ENCODE results near the gene PYM1. TPM values are rescaled to one million over a fixed set of nuclear protein-coding genes. Genes with fewer than 3 reads are reported as not detected.

PYM1 gene
- total RNA-seq, 1 experiment from 2014 or later, result 24.8 TPM

GRCh38 chr12:55891310-55891709, 36.4 kb downstream of the PYM1 start:
- H3K9me2 ChIP-seq (ENCODE audit: insufficient read depth), result no peaks in the 10 kb centered on the region
- RAD21 ChIA-PET (ENCODE audit: low non-redundant PET in 1 of 2, low total read pairs in 2 of 2, uncharacterized antibody in 2 of 2, unreplicated experiment in 2 of 2), result no interaction called here
- ATAC-seq (no peak), DNase-seq (ENCODE audit: low read depth, low spot score) (no peak)
- no peak overlapping the region for H3K9ac ChIP-seq (ENCODE audit: low read length)
- TF ChIP-seq EZH2phosphoT487 (IDR thresholded peaks at IDR 0.05; ENCODE audit: borderline replicate concordance) (no peak), FOSL1 (IDR thresholded peaks at IDR 0.05; ENCODE audit: low read depth) (no peak), ELF1 (IDR thresholded peaks at IDR 0.05; ENCODE audit: borderline replicate concordance, low read depth) (no peak), CTCF (IDR thresholded peaks at IDR 0.05 in 2 of 3, conservative IDR thresholded peaks at IDR 0.05 in 1 of 3; ENCODE audit: borderline replicate concordance in 1 of 3, insufficient read depth in 1 of 3, low read depth in 2 of 3, low read length in 2 of 3) (no peak), ZNF274 (IDR thresholded peaks at IDR 0.05; ENCODE audit: low read depth, low read length) (no peak), CEBPB (IDR thresholded peaks at IDR 0.05; ENCODE audit: low read depth) (no peak)
- TF ChIP-seq, protein P1, sequence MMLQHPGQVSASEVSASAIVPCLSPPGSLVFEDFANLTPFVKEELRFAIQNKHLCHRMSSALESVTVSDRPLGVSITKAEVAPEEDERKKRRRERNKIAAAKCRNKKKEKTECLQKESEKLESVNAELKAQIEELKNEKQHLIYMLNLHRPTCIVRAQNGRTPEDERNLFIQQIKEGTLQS (IDR thresholded peaks at IDR 0.05), result no peak
- BruUV-seq (replicated peaks), result no TSS peak
- H3K36me3 ChIP-seq (ENCODE audit: control insufficient read depth in 1 of 2, insufficient read depth in 2 of 2, low read length in 2 of 2), result no peaks in the 10 kb centered on the region
- CTCF ChIA-PET, result no interaction called here
- H2AFZ ChIP-seq (ENCODE audit: low read depth, low read length, poor library complexity, severe bottlenecking), result no peak overlapping the region
- no peaks in the 10 kb centered on the region for H3K27me3 ChIP-seq (ENCODE audit: insufficient read depth, low read length)
- no peak overlapping the region for H3K4me3 ChIP-seq (replicated peaks in 1 of 2; ENCODE audit: low read depth in 1 of 2, low read length in 2 of 2)
- H3K4me1 ChIP-seq (ENCODE audit: control insufficient read depth in 1 of 2, insufficient read depth in 2 of 2, low read length in 2 of 2), result no peaks in the 10 kb centered on the region
- no peak overlapping the region for H3K4me2 ChIP-seq (ENCODE audit: low read length)
- no peaks in the 10 kb centered on the region for H4K20me1 ChIP-seq (ENCODE audit: insufficient read depth)
- POLR2A ChIA-PET, result interaction anchor here (1.4 kb wide), 1 partner anchor 14 kb away, joined by 3 read pairs; no protein-coding TSS in a partner anchor
- no peaks in the 10 kb centered on the region for H3K9me3 ChIP-seq (ENCODE audit: control insufficient read depth in 1 of 2, insufficient read depth in 1 of 2, low read depth in 1 of 2, low read length in 2 of 2)
- intact Hi-C loops (cut with micrococcal nuclease), result no loop called here
- H3K79me2 ChIP-seq (ENCODE audit: insufficient read depth, low read length), result no peaks in the 10 kb centered on the region
- H3K27ac ChIP-seq (ENCODE audit: low read depth, low read length), result no peak overlapping the region

DNA sequence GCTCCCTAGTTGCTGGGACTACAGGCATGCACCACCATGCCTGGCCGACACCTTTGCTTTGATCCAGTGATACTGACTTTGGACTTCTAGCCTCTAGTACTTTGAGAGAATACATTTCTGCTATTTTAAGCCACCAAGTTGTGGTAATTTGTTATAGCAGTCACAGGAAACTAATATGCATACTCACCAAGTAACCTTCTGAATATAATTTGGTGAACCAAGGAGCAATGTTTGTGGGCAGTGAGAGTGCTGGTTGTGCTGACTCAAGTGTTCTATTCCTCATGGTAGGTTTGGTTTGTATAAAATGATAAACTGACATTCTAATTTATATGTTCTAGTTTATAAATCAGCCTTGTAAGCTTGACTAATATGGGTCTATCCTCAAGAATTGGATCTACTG, 42.6 kb downstream of the PYM1 start:
- Histone ChIP-seq H3K4me3 (replicated peaks in 1 of 2; ENCODE audit: low read depth in 1 of 2, low read length in 2 of 2) (no peak overlapping the region), H4K20me1 (ENCODE audit: insufficient read depth) (no peaks in the 10 kb centered on the region), H3K27ac (ENCODE audit: low read depth, low read length) (no peak overlapping the region), H2AFZ (ENCODE audit: low read depth, low read length, poor library complexity, severe bottlenecking) (no peak overlapping the region), H3K4me2 (ENCODE audit: low read length) (no peak overlapping the region), H3K4me1 (ENCODE audit: control insufficient read depth in 1 of 2, insufficient read depth in 2 of 2, low read length in 2 of 2) (peaks cover 0 to 11% of the 10 kb centered on the region in 2 experiments; a peak in 3 of 4 replicates), H3K79me2 (ENCODE audit: insufficient read depth, low read length) (no peaks in the 10 kb centered on the region), H3K9ac (ENCODE audit: low read length) (no peak overlapping the region), H3K9me2 (ENCODE audit: insufficient read depth) (no peaks in the 10 kb centered on the region), H3K9me3 (ENCODE audit: control insufficient read depth in 1 of 2, insufficient read depth in 1 of 2, low read depth in 1 of 2, low read length in 2 of 2) (no peaks in the 10 kb centered on the region), H3K27me3 (ENCODE audit: insufficient read depth, low read length) (no peaks in the 10 kb centered on the region), H3K36me3 (ENCODE audit: control insufficient read depth in 1 of 2, insufficient read depth in 2 of 2, low read length in 2 of 2) (no peaks in the 10 kb centered on the region)
- CTCF ChIA-PET, result no interaction called here
- ATAC-seq (no peak), DNase-seq (ENCODE audit: low read depth, low spot score) (no peak)
- BruUV-seq (replicated peaks), result no TSS peak
- RAD21 ChIA-PET (ENCODE audit: low non-redundant PET in 1 of 2, low total read pairs in 2 of 2, uncharacterized antibody in 2 of 2, unreplicated experiment in 2 of 2), result no interaction called here
- POLR2A ChIA-PET, result no interaction called here
- intact Hi-C loops (cut with micrococcal nuclease), result no loop called here
- TF ChIP-seq JUND (IDR thresholded peaks at IDR 0.05), result no peak
- TF ChIP-seq, protein P2, sequence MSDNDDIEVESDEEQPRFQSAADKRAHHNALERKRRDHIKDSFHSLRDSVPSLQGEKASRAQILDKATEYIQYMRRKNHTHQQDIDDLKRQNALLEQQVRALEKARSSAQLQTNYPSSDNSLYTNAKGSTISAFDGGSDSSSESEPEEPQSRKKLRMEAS (IDR thresholded peaks at IDR 0.05), result no peak
- no peak for TF ChIP-seq EZH2 (IDR thresholded peaks at IDR 0.05)
- no peak for TF ChIP-seq ZFX (IDR thresholded peaks at IDR 0.05)
- no peak for TF ChIP-seq POLR2AphosphoS5 (IDR thresholded peaks at IDR 0.05; ENCODE audit: low read depth, low read length)
- TF ChIP-seq ZNF274 (IDR thresholded peaks at IDR 0.05; ENCODE audit: low read depth, low read length), result no peak
- TF ChIP-seq SP1 (IDR thresholded peaks at IDR 0.05; ENCODE audit: low read depth), result no peak
- TF ChIP-seq, protein P1 (IDR thresholded peaks at IDR 0.05), result no peak
- TF ChIP-seq ELF1 (IDR thresholded peaks at IDR 0.05; ENCODE audit: borderline replicate concordance, low read depth), result no peak
- TF ChIP-seq POLR2A (IDR thresholded peaks at IDR 0.05; ENCODE audit: borderline replicate concordance, extremely low read depth, insufficient read depth, insufficient read length), result no peak
- TF ChIP-seq, protein P3, sequence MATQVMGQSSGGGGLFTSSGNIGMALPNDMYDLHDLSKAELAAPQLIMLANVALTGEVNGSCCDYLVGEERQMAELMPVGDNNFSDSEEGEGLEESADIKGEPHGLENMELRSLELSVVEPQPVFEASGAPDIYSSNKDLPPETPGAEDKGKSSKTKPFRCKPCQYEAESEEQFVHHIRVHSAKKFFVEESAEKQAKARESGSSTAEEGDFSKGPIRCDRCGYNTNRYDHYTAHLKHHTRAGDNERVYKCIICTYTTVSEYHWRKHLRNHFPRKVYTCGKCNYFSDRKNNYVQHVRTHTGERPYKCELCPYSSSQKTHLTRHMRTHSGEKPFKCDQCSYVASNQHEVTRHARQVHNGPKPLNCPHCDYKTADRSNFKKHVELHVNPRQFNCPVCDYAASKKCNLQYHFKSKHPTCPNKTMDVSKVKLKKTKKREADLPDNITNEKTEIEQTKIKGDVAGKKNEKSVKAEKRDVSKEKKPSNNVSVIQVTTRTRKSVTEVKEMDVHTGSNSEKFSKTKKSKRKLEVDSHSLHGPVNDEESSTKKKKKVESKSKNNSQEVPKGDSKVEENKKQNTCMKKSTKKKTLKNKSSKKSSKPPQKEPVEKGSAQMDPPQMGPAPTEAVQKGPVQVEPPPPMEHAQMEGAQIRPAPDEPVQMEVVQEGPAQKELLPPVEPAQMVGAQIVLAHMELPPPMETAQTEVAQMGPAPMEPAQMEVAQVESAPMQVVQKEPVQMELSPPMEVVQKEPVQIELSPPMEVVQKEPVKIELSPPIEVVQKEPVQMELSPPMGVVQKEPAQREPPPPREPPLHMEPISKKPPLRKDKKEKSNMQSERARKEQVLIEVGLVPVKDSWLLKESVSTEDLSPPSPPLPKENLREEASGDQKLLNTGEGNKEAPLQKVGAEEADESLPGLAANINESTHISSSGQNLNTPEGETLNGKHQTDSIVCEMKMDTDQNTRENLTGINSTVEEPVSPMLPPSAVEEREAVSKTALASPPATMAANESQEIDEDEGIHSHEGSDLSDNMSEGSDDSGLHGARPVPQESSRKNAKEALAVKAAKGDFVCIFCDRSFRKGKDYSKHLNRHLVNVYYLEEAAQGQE (IDR thresholded peaks at IDR 0.05; ENCODE audit: low read depth), result no peak
- TF ChIP-seq EGR1 (IDR thresholded peaks at IDR 0.05; ENCODE audit: low read depth), result no peak
- TF ChIP-seq SIN3A (IDR thresholded peaks at IDR 0.05; ENCODE audit: low read depth), result no peak

Data from HCT116 (cell line).